RWPE1 (cell line): ENCODE results near the gene CHAF1A.

Experiments used
- CTCF ChIA-PET: fragments of 350-600 bp; sonication (Branson Sonifier 250); formaldehyde crosslinking; extraction: SDS; loops from one replicate; lab custom pipeline; 2021; lab: Yijun Ruan, JAX
- POLR2A ChIA-PET: fragments of 400-600 bp; formaldehyde crosslinking; extraction: SDS; loops from one replicate; lab custom pipeline; 2020; ENCODE audit warnings: antibody characterized with exemption; ENCODE audit not compliant: low non-redundant PET; lab: Yijun Ruan, JAX
- DNase-seq: peaks from one replicate; pipeline ENCODE4 v3.0.0; 2012; ENCODE audit warnings: low spot score
- H3K27ac ChIP-seq: fragments of 450-650 bp; 2 replicates; pipeline ENCODE4 v1.5.1; 2017
- CTCF ChIP-seq: fragments of 450-650 bp; conservative IDR thresholded peaks from 2 replicates; pipeline ENCODE4 v1.5.1; 2017; ENCODE audit warnings: low read depth, mild to moderate bottlenecking

Gene CHAF1A

GRCh38 chr19:4439243-4439642 lies 36.8 kb downstream of the CHAF1A start:
- POLR2A ChIA-PET, result no interaction called here
- CTCF ChIA-PET, result no interaction called here
- no peak for TF ChIP-seq CTCF
- H3K27ac ChIP-seq, result peak overlapping the region; percentile 31
- DNase-seq, result no peak

- no peak for DNase-seq
- ChIA-PET POLR2A (no interaction called here), CTCF (no interaction called here)
- TF ChIP-seq CTCF, result no peak
- H3K27ac ChIP-seq, result peak overlapping the region; percentile 58
These were observed 39.8 kb downstream of the CHAF1A start for GRCh38 chr19:4441994-4442818.

GRCh38 chr19:4442819-4443146 lies 40.3 kb downstream of the CHAF1A start:
- no peak for TF ChIP-seq CTCF
- DNase-seq, result no peak
- H3K27ac ChIP-seq, result peak overlapping the region; percentile 58
- ChIA-PET CTCF (no interaction called here), POLR2A (no interaction called here)

- ChIA-PET CTCF (no interaction called here), POLR2A (no interaction called here)
- DNase-seq, result no peak
- peak overlapping the region; percentile 58 for H3K27ac ChIP-seq
- TF ChIP-seq CTCF, result no peak
These were observed 40.7 kb downstream of the CHAF1A start for GRCh38 chr19:4443188-4443587.

GRCh38 chr19:4443966-4444764 lies 41.7 kb downstream of the CHAF1A start:
- TF ChIP-seq CTCF, result no peak
- DNase-seq, result no peak
- peak overlapping the region; percentile 58 for H3K27ac ChIP-seq
- CTCF ChIA-PET, result interaction anchor here (0.6 kb wide), 2 partner anchors 16 to 59 kb away, joined by 3 read pairs; no protein-coding TSS in a partner anchor
- POLR2A ChIA-PET, result no interaction called here

GRCh38 chr19:4444765-4445741 lies 42.6 kb downstream of the CHAF1A start:
- no peak for DNase-seq
- CTCF ChIA-PET, result interaction anchor here (0.9 to 1.0 kb wide), 2 partner anchors 45 to 178 kb away, joined by 3 to 4 read pairs; partner anchors contain the start of gene SH3GL1
- TF ChIP-seq CTCF, result no peak
- POLR2A ChIA-PET, result interaction anchor here (0.5 kb wide), 1 partner anchor 14 kb away, joined by 6 read pairs; no protein-coding TSS in a partner anchor
- H3K27ac ChIP-seq, result peak overlapping the region; percentile 58
